NCI-H187 (cell line): Measurements from ENCODE around the gene CWC15.
"Not testable (repeated sequence)": the region's sequence is repeated elsewhere in the genome, so short reads cannot be mapped to it uniquely, and the experiment has no call there.

Source experiments
- DNase-seq, 2 experiments: peaks; one replicate each; lab custom pipeline; 2025; lab: John Stamatoyannopoulos, UW

CWC15 gene

GRCh38 chr11:94913718-94914394 is 59.5 kb downstream of the CWC15 start:
- not testable (repeated sequence) for DNase-seq

DNA sequence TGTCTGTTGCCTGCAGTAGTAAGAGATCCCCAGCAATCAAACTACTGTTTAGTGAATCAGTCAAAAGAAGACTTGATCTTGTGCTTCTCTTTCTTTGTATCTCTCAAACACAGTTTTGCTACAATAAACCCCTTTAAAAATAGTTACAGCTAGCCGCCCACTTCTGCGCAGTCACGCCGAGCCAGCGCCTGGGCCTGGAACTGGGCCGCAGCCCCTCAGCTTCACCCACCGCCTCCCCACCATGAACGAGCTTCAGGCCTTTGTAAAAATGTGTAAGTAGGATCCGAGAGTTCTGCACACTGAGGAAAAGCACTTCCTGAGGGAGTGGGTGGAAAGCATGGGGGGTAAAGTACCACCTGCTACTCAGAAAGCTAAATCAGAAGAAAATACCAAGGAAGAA is 60.5 kb downstream of the CWC15 start:
- no peak for DNase-seq
